Dermis lymphatic vessel endothelial cell (primary cell): ENCODE results near the gene FTH1. TPM values are rescaled to one million over a fixed set of nuclear protein-coding genes. Genes with fewer than 3 reads are reported as not detected.

Experiments
- total RNA-seq: library from RNA; depleted of rRNA; stranded (reverse); fragments of >200 nt; gene quantifications from 2 replicates; pipeline ENCODE4 v1.2.1, GENCODE V29; 2014

Gene FTH1
- 380 and 579 TPM in 2 replicates for total RNA-seq

GRCh38 chr11:61967116-61967923 lies at the start of gene FTH1:
TSS of gene FTH1 (minus strand) at chr11:61967634. CDS start at chr11:61967425, 209 bp downstream.

GRCh38 chr11:61950035-61950547 lies 17.3 kb downstream of the FTH1 start, which contains the start of gene BEST1:
TSS of gene BEST1 (plus strand) at chr11:61950351. CDS start at chr11:61951807, 1,456 bp downstream.

GRCh38 chr11:61917334-61918109 lies 49.9 kb downstream of the FTH1 start, which contains the start of gene RAB3IL1:
TSS of gene RAB3IL1 (minus strand) at chr11:61917566. CDS start at chr11:61917367, 199 bp downstream.

Other genes with a start within 250 kb of the FTH1 start
- gene MYRF, start 215.0 kb downstream of the FTH1 start, total RNA-seq: 0.11 and 0.26 TPM in 2 replicates
- 109 and 203 TPM in 2 replicates for gene TMEM258, start 175.0 kb downstream of the FTH1 start, total RNA-seq
- gene FEN1, start 174.7 kb downstream of the FTH1 start, total RNA-seq: 9.6 and 10.7 TPM in 2 replicates
- 18.4 and 29.9 TPM in 2 replicates for gene FADS1, start 150.6 kb downstream of the FTH1 start, total RNA-seq
- 23.1 and 32.7 TPM in 2 replicates for gene FADS2, start 139.3 kb downstream of the FTH1 start, total RNA-seq
- gene FADS3, start 76.1 kb downstream of the FTH1 start, total RNA-seq: 26.9 and 51.1 TPM in 2 replicates
- 6.3 and 12.2 TPM in 2 replicates for gene RAB3IL1, start 50.1 kb downstream of the FTH1 start, total RNA-seq
- under 0.01 TPM in 2 replicates for gene BEST1, start 17.3 kb downstream of the FTH1 start, total RNA-seq
- gene INCENP, start 156.4 kb upstream of the FTH1 start, total RNA-seq: 7.9 and 9.3 TPM in 2 replicates
- gene SCGB1D1, start 222.6 kb upstream of the FTH1 start, total RNA-seq: not detected in 2 replicates
- gene SCGB2A1, start 241.0 kb upstream of the FTH1 start, total RNA-seq: not detected in 2 replicates